Sigmoid colon (tissue), 7 donors: ENCODE data around the gene MGAT1. TPM values are rescaled to one million over a fixed set of nuclear protein-coding genes. Genes with fewer than 3 reads are reported as not detected.

Experiments used
- DNase-seq: peaks from one replicate; pipeline ENCODE4 v3.0.0-alpha.2; 2019
- H3K27ac ChIP-seq, 4 donors: fragments of 200-600 bp; sonication (generic); one replicate each; pipeline ENCODE4 v1.5.1; 2016 to 2019; ENCODE audit warnings: mild to moderate bottlenecking in 1 of 4
- H3K27me3 ChIP-seq, 3 donors: fragments of 200-600 bp; sonication (generic); one replicate each; pipeline ENCODE4 v1.5.1; 2019; ENCODE audit warnings: mild to moderate bottlenecking in 1 of 3
- H3K36me3 ChIP-seq, 4 donors: fragments of 200-600 bp; sonication (generic); one replicate each; pipeline ENCODE4 v1.5.1; 2016 to 2019
- H3K4me1 ChIP-seq, 4 donors: fragments of 200-600 bp; sonication (generic); one replicate each; pipeline ENCODE4 v1.5.1; 2017 to 2019
- H3K4me3 ChIP-seq, 4 donors: fragments of 200-600 bp; sonication (generic); one replicate each; pipeline ENCODE4 v1.5.1; 2017 to 2019; ENCODE audit warnings: mild to moderate bottlenecking in 2 of 4, moderate library complexity in 1 of 4
- H3K9me3 ChIP-seq, 4 donors: fragments of 200-600 bp in 3 of 4; sonication (generic) in 3 of 4; one replicate each; pipeline versions ENCODE4 v1.5.1 to v1.6.1; 2013 to 2019
- EP300 ChIP-seq, 4 donors: sonication (generic); formaldehyde crosslinking; IDR thresholded peaks; one replicate each; pipeline ENCODE4 v1.6.1; 2017; ENCODE audit warnings: antibody characterized with exemption in 4 of 4
- POLR2A ChIP-seq, 2 donors: fragments of 450-650 bp; IDR thresholded peaks; one replicate each; pipeline ENCODE4 v1.6.1; 2016; ENCODE audit warnings: antibody characterized with exemption in 2 of 2, mild to moderate bottlenecking in 2 of 2, moderate library complexity in 2 of 2
- POLR2AphosphoS5 ChIP-seq, 4 donors: sonication (generic); formaldehyde crosslinking; IDR thresholded peaks; one replicate each; pipeline ENCODE4 v1.6.1; 2017; ENCODE audit warnings: antibody characterized with exemption in 4 of 4
- WGBS, 2 donors: extraction: QIAGEN DNeasy Blood & Tissue Kit; methylation state at CpG; one replicate each; pipeline ENCODE4 v1.1.7; 2013; 5-methylcytosine and 5-hydroxymethylcytosine counted together
- intact Hi-C: fragments of 100-400 bp; cut with DNase I; formaldehyde crosslinking; loops from one replicate; pipeline ENCODE4 v1.15.1; 2023
- polyA plus RNA-seq, 3 donors: library from polyadenylated mRNA; stranded (reverse); fragments of 200-250 nt; gene quantifications; one replicate each; pipeline ENCODE4 v1.2.3, GENCODE V29; 2013
- total RNA-seq, 4 donors: library from RNA; depleted of rRNA; stranded (reverse); fragments of >200 nt; gene quantifications; one replicate each; pipeline ENCODE4 v1.1.0, GENCODE V29; 2016
- TF ChIP-seq, protein P1 (sequence below), 4 experiments: fragments of 450-650 bp in 3 of 4; fragments of 200-600 bp in 1 of 4; IDR thresholded peaks; one replicate each; pipeline ENCODE4 v1.5.1; 2016 to 2019; ENCODE audit warnings: antibody characterized with exemption in 4 of 4, mild to moderate bottlenecking in 3 of 4, moderate library complexity in 2 of 4
- donor health status: healthy with polysubstance abuse.
- donor health status: Bipolar disorder and iron deficiency.
- donor health status: healthy.

The MGAT1 gene
- total and polyA plus RNA-seq, 7 donors = 41.4 to 149 (median 105) TPM

DNA sequence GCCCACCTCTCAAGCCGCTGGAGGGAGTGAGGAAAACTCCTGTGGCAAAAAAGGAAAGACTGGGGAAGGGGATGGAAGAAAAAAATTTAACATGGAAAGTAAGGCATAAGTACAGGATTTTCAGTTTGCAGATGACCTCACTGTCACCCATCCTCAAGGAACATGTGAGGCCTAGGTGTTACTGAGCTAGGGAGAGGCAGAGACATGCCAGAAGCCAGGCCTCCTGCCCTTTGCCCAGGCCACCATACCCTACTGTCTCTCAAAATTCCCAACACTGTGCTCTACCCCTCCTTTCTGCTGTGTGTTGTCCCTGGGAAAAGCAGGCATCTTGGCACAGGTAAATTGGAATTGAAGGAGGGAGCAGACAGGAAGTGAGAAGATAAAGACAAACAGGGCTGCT is 4.4 kb upstream of the MGAT1 start:
- peak overlapping the region in 1 of 4 donors; percentile 76 for H3K4me3 ChIP-seq
- intact Hi-C loops = loop anchor here (5.0 to 10.0 kb wide), 3 partner anchors 378 to 1252 kb away; partner anchors contain the start of genes RUFY1 and TRIM52

DNA sequence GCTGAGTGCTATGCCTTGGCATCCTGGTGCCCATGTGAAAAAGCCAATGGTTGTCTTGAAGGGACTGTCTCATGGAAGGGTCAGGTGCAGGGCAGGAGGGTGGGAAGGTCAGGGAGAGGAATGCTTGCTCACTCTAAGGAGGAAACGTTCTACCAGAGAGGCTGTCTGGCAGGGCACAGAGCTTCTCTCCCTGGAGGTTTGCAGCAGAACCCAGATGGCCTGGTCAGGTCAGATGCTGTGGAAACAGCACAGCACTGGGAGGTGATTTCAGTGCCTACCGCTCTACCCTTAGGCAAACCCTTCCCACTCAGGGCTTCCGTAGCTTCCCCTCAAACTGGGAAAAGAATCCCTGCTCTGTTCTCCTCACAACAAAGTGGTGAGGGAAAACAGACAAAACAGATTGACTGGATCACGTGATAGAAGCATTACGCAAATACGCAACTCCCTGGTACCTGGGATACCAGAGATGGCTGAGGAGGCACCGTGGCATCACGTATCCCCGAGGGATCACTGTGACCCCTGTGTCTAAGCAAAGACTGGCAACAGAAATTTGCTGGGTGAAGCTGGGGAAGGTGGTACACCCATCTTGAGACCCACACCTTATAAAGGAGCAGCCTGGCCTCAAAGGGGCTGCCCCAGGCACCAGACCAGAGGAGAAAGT is 3.9 kb upstream of the MGAT1 start:
- Histone ChIP-seq H3K27me3 (no peaks in the 10 kb centered on the region), H3K27ac (peak overlapping the region; percentile 46 to 99 (median 98)), H3K36me3 (peaks cover 0 to 9% (median 0%) of the 10 kb centered on the region in 4 donors), H3K9me3 (no peaks in the 10 kb centered on the region), H3K4me3 (peak overlapping the region in 1 of 4 donors; percentile 76), H3K4me1 (peaks cover 0 to 75% (median 67%) of the 10 kb centered on the region in 4 donors)
- peak; percentile 64 for DNase-seq
- intact Hi-C loops = loop anchor here (5.0 to 10.0 kb wide), 3 partner anchors 378 to 1252 kb away; partner anchors contain the start of genes RUFY1 and TRIM52
- WGBS, 2 donors = 62 to 75% methylated on average over 9 of the region's 9 CpGs
- TF ChIP-seq POLR2AphosphoS5 (IDR thresholded peaks at IDR 0.05) (no peak), EP300 (IDR thresholded peaks at IDR 0.05) (no peak), POLR2A (IDR thresholded peaks at IDR 0.05) (no peak)
- TF ChIP-seq, protein P1, sequence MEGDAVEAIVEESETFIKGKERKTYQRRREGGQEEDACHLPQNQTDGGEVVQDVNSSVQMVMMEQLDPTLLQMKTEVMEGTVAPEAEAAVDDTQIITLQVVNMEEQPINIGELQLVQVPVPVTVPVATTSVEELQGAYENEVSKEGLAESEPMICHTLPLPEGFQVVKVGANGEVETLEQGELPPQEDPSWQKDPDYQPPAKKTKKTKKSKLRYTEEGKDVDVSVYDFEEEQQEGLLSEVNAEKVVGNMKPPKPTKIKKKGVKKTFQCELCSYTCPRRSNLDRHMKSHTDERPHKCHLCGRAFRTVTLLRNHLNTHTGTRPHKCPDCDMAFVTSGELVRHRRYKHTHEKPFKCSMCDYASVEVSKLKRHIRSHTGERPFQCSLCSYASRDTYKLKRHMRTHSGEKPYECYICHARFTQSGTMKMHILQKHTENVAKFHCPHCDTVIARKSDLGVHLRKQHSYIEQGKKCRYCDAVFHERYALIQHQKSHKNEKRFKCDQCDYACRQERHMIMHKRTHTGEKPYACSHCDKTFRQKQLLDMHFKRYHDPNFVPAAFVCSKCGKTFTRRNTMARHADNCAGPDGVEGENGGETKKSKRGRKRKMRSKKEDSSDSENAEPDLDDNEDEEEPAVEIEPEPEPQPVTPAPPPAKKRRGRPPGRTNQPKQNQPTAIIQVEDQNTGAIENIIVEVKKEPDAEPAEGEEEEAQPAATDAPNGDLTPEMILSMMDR (IDR thresholded peaks at IDR 0.05) = no peak

More for the DNA sequence above, 4.4 kb upstream of the MGAT1 start:
- H3K4me1 ChIP-seq = peaks cover 0 to 74% (median 67%) of the 10 kb centered on the region in 4 donors
- H3K27ac ChIP-seq = peak overlapping the region; percentile 46 to 99 (median 98)
- 65 to 92% methylated on average over 1 of the region's 1 CpG for WGBS, 2 donors
- peaks cover 0 to 9% (median 0%) of the 10 kb centered on the region in 4 donors for H3K36me3 ChIP-seq
- H3K9me3 ChIP-seq = no peaks in the 10 kb centered on the region
- H3K27me3 ChIP-seq = no peaks in the 10 kb centered on the region
- TF ChIP-seq POLR2A (IDR thresholded peaks at IDR 0.05) (no peak), POLR2AphosphoS5 (IDR thresholded peaks at IDR 0.05) (no peak), EP300 (IDR thresholded peaks at IDR 0.05) (no peak)
- TF ChIP-seq, protein P1 (IDR thresholded peaks at IDR 0.05) = no peak
- DNase-seq = no peak

DNA sequence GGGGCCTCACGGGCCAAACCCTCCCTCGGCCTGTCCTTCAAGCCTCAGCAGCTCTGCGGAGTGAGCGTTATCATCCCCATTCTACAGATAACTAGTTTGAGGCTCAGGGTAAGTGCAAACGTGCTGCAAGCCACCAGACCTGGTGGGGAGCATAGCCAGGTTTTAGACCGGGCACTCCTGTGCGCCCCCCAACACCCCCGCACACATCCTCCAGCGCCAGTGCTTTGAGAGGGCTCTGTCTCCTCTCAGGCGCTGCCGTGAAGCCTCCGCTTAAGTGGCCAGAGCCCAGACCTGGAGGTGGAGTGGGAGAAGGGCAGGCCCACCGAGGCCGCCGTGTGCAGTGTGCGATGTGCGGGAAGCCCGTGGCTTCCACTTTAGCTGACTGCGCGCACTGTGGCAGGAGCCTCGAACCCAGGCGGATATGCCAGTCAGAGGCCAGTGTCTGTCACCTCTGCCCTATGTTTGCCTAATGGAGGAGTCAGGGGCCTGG is 1.6 kb upstream of the MGAT1 start:
- H3K4me1 ChIP-seq = peaks cover 0 to 91% (median 83%) of the 10 kb centered on the region in 4 donors
- DNase-seq = peak; percentile 59
- H3K4me3 ChIP-seq = peak overlapping the region in 2 of 4 donors; percentile 86 to 89
- no peaks in the 10 kb centered on the region for H3K9me3 ChIP-seq
- WGBS, 2 donors = 62 to 84% methylated on average over 22 of the region's 22 CpGs
- no peaks in the 10 kb centered on the region for H3K27me3 ChIP-seq
- H3K27ac ChIP-seq = peak overlapping the region; percentile 97 to 99 (median 98)
- peaks cover 0 to 16% (median 0%) of the 10 kb centered on the region in 4 donors for H3K36me3 ChIP-seq
- intact Hi-C loops = loop anchor here (5.0 to 10.0 kb wide), 3 partner anchors 58 to 1249 kb away; partner anchors contain the start of genes RUFY1 and ZFP62
- TF ChIP-seq, protein P1 (IDR thresholded peaks at IDR 0.05) = no peak
- no peak for TF ChIP-seq POLR2AphosphoS5 (IDR thresholded peaks at IDR 0.05)
- no peak for TF ChIP-seq POLR2A (IDR thresholded peaks at IDR 0.05)

DNA sequence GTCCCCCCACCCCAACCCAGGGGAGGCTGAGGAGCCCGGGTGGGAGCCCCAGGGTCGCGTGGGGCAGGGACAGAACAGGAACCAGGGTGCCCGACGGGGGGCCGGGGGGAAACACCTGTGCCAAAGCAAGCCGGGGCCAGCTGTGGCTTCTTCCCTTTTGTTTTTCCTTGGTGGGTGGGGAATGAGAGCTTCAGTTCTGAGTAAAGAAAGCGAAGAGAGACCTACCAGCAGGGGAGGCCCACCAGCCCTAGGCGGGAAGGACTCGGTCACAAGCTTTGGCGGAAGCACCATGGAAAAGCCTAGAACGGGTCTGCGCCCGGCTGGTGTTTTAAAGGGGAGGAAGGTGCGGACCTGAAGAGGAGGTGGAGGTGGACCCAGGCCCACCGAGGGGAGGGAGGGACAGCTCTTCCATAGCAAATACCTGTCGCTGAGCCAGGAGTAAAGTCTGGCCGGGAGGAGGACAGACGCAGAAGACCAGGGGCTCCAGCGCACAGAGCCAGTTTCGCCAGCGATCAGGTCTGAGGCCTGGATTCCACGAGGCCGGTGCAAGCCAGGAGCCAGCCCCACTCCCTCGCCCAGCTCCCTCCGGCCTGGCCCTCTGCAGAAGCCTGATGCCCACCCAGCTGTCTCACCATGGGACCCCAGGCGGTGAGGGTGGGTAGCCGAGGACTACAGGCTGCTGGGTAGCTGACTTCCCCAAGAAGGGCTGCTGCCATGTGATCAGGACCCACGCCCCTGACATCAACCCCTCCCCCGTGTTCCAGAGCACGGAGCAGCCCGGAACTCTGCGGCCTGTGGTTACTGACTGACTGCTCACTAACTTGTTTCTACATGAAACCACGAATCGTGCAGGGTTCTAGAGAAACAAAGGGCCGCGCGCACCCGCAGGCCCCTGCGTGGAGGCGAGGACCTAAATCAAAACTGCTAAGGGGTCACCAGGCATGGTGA is 849 bp upstream of the MGAT1 start:
- TF ChIP-seq POLR2AphosphoS5 (IDR thresholded peaks at IDR 0.05) = peak in 3 of 4 donors; percentile 4 to 60 (median 38)
- TF ChIP-seq POLR2A (IDR thresholded peaks at IDR 0.05) = no peak
- TF ChIP-seq EP300 (IDR thresholded peaks at IDR 0.05) = no peak
- TF ChIP-seq, protein P1 (IDR thresholded peaks at IDR 0.05) = no peak
- peak; percentile 82 for DNase-seq
- Histone ChIP-seq H3K27me3 (no peaks in the 10 kb centered on the region), H3K27ac (peak overlapping the region; percentile 97 to 99 (median 98)), H3K4me3 (peak overlapping the region; percentile 66 to 95 (median 88)), H3K36me3 (peaks cover 0 to 16% (median 0%) of the 10 kb centered on the region in 4 donors), H3K4me1 (peaks cover 0 to 91% (median 83%) of the 10 kb centered on the region in 4 donors), H3K9me3 (no peaks in the 10 kb centered on the region)
- intact Hi-C loops = loop anchor here (5.0 to 10.0 kb wide), 3 partner anchors 59 to 1249 kb away; partner anchors contain the start of genes RUFY1 and ZFP62
- 35 to 64% methylated on average over 41 of the region's 41 CpGs for WGBS, 2 donors
